HCT116 (cell line): ENCODE results near the gene DIP2B. TPM values are rescaled to one million over a fixed set of nuclear protein-coding genes. Genes with fewer than 3 reads are reported as not detected.

Experiments
- ATAC-seq: fragments of 200-7000 bp; cut with Tn5 transposase; 2 replicates; pipeline ENCODE4 v1.9.1; 2020; ENCODE audit warnings: mild to moderate bottlenecking, moderate library complexity
- BruUV-seq: library from RNA; stranded (reverse); fragments of 400-500 nt; replicated peaks from 2 replicates; lab custom pipeline; 2021; lab: Mats Ljungman, UMichigan
- CTCF ChIA-PET: fragments of 300-600 bp; sonication (Branson Sonifier 250); formaldehyde crosslinking; loops from one replicate; lab custom pipeline; 2021; ENCODE audit warnings: antibody characterized with exemption; lab: Charles Lee
- POLR2A ChIA-PET: fragments of 300-600, 350-600 bp; sonication (Branson Sonifier 250); formaldehyde crosslinking; loops from one replicate; lab custom pipeline; 2021; ENCODE audit warnings: antibody characterized with exemption; lab: Charles Lee
- RAD21 ChIA-PET, 2 experiments: fragments of 300-600 bp; sonication (Branson Sonifier 250); formaldehyde crosslinking; loops; one replicate each; lab custom pipeline; 2023; ENCODE audit warnings: low total read pairs in 2 of 2; ENCODE audit not compliant: uncharacterized antibody in 2 of 2, unreplicated experiment in 2 of 2, low non-redundant PET in 1 of 2; lab: Charles Lee
- DNase-seq: peaks from one replicate; pipeline ENCODE4 v3.0.0-alpha.2; 2010; ENCODE audit warnings: low read depth, low spot score
- H2AFZ ChIP-seq: fragments of 200-600 bp; shearing (Covaris generic), sonication (generic); 2 replicates; pipeline ENCODE4 v1.6.1; 2017; ENCODE audit warnings: low read depth, mixed run types, mixed read lengths, antibody characterized with exemption, low read length; ENCODE audit not compliant: poor library complexity, severe bottlenecking
- H3K27ac ChIP-seq: 2 replicates; pipeline ENCODE4 v1.5.1; 2012; ENCODE audit warnings: low read depth, low read length
- H3K27me3 ChIP-seq: fragments of 200-600 bp; sonication (generic); 2 replicates; pipeline ENCODE4 v1.6.1; 2016; ENCODE audit warnings: mixed run types, low read length, mixed read lengths; ENCODE audit not compliant: insufficient read depth
- H3K36me3 ChIP-seq, 2 experiments: fragments of 200-500 bp in 1 of 2; fragments of 200-600 bp in 1 of 2; sonication (Bioruptor generic) in 1 of 2; sonication (generic) in 1 of 2; 2 replicates each; pipeline versions ENCODE4 v1.5.1 to v1.6.1; 2014 to 2016; ENCODE audit warnings: low read length in 2 of 2, inconsistent platforms in 1 of 2, mixed read lengths in 1 of 2, mixed run types in 1 of 2; ENCODE audit not compliant: insufficient read depth in 2 of 2, control insufficient read depth in 1 of 2
- H3K4me1 ChIP-seq, 2 experiments: fragments of 200-600 bp in 1 of 2; sonication (generic) in 1 of 2; 2 replicates each; pipeline versions ENCODE4 v1.5.1 to v1.6.1; 2012 to 2017; ENCODE audit warnings: low read length in 2 of 2, inconsistent platforms in 1 of 2, mild to moderate bottlenecking in 1 of 2, mixed read lengths in 1 of 2, mixed run types in 1 of 2, moderate library complexity in 1 of 2; ENCODE audit not compliant: insufficient read depth in 2 of 2, control insufficient read depth in 1 of 2
- H3K4me2 ChIP-seq: fragments of 200-600 bp; sonication (generic); 2 replicates; pipeline ENCODE4 v1.6.1; 2017; ENCODE audit warnings: mixed run types, low read length, mixed read lengths
- H3K4me3 ChIP-seq, 2 experiments: fragments of 200-600 bp in 1 of 2; sonication (generic) in 1 of 2; replicated peaks in 1 of 2; 2 replicates each; pipeline ENCODE4 v1.5.1; 2011 to 2016; ENCODE audit warnings: low read length in 2 of 2, control low read depth in 1 of 2, low read depth in 1 of 2, mild to moderate bottlenecking in 1 of 2, mixed read lengths in 1 of 2, mixed run types in 1 of 2
- H3K79me2 ChIP-seq: fragments of 200-600 bp; sonication (generic); 2 replicates; pipeline ENCODE4 v1.6.1; 2017; ENCODE audit warnings: mild to moderate bottlenecking, mixed run types, low read length, moderate library complexity, mixed read lengths; ENCODE audit not compliant: insufficient read depth
- H3K9ac ChIP-seq: fragments of 200-600 bp; sonication (generic); 2 replicates; pipeline ENCODE4 v1.6.1; 2016; ENCODE audit warnings: low read length, mixed read lengths
- H3K9me2 ChIP-seq: fragments of 200-600 bp; sonication (generic), shearing (Covaris generic); 2 replicates; pipeline ENCODE4 v1.6.1; 2017; ENCODE audit warnings: mixed run types, mild to moderate bottlenecking, moderate library complexity; ENCODE audit not compliant: insufficient read depth
- H3K9me3 ChIP-seq, 2 experiments: fragments of 200-500 bp in 1 of 2; fragments of 200-600 bp in 1 of 2; sonication (Bioruptor generic) in 1 of 2; sonication (generic) in 1 of 2; 2 replicates each; pipeline ENCODE4 v1.6.1; 2014 to 2017; ENCODE audit warnings: low read length in 2 of 2, mixed read lengths in 2 of 2, inconsistent platforms in 1 of 2, low read depth in 1 of 2, mild to moderate bottlenecking in 1 of 2, mixed run types in 1 of 2, moderate library complexity in 1 of 2; ENCODE audit not compliant: control insufficient read depth in 1 of 2, insufficient read depth in 1 of 2
- H4K20me1 ChIP-seq: fragments of 200-600 bp; sonication (generic), shearing (Covaris generic); 2 replicates; pipeline ENCODE4 v1.6.1; 2017; ENCODE audit warnings: mixed run types, mild to moderate bottlenecking, moderate library complexity; ENCODE audit not compliant: insufficient read depth
- ATF3 ChIP-seq: IDR thresholded peaks from 2 replicates; pipeline ENCODE4 v1.6.1; 2012
- CBX3 ChIP-seq: IDR thresholded peaks from 2 replicates; pipeline ENCODE4 v1.6.1; 2012; ENCODE audit warnings: low read depth
- CEBPB ChIP-seq: IDR thresholded peaks from 2 replicates; pipeline ENCODE4 v1.6.1; 2012; ENCODE audit warnings: low read depth
- EGR1 ChIP-seq: IDR thresholded peaks from 2 replicates; pipeline ENCODE4 v1.6.1; 2012; ENCODE audit warnings: low read depth
- ELF1 ChIP-seq: IDR thresholded peaks from 2 replicates; pipeline ENCODE4 v1.6.1; 2012; ENCODE audit warnings: low read depth, borderline replicate concordance
- EZH2 ChIP-seq: fragments of 200-600 bp; sonication (generic); IDR thresholded peaks from 2 replicates; pipeline ENCODE4 v1.6.1; 2017; ENCODE audit warnings: antibody characterized with exemption, mixed run types
- EZH2phosphoT487 ChIP-seq: fragments of 200-600 bp; IDR thresholded peaks from 2 replicates; pipeline ENCODE4 v1.6.1; 2018; ENCODE audit warnings: antibody characterized with exemption, borderline replicate concordance
- FOSL1 ChIP-seq: IDR thresholded peaks from 2 replicates; pipeline ENCODE4 v1.6.1; 2012; ENCODE audit warnings: low read depth
- JUND ChIP-seq: IDR thresholded peaks from 2 replicates; pipeline ENCODE4 v1.6.1; 2012
- POLR2A ChIP-seq: IDR thresholded peaks from 2 replicates; pipeline ENCODE4 v1.7.0; 2011; ENCODE audit warnings: borderline replicate concordance; ENCODE audit not compliant: insufficient read depth, insufficient read length; ENCODE audit errors: extremely low read depth
- RAD21 ChIP-seq: IDR thresholded peaks from 2 replicates; pipeline ENCODE4 v1.6.1; 2012; ENCODE audit warnings: low read depth, mild to moderate bottlenecking
- SIN3A ChIP-seq: IDR thresholded peaks from 2 replicates; pipeline ENCODE4 v1.6.1; 2012; ENCODE audit warnings: low read depth
- SP1 ChIP-seq: IDR thresholded peaks from 2 replicates; pipeline ENCODE4 v1.6.1; 2012; ENCODE audit warnings: low read depth
- YY1 ChIP-seq: IDR thresholded peaks from 2 replicates; pipeline ENCODE4 v1.6.1; 2011; ENCODE audit warnings: low read length, low read depth, moderate library complexity, mild to moderate bottlenecking; ENCODE audit not compliant: insufficient replicate concordance; ENCODE audit errors: extremely low read depth
- ZFX ChIP-seq: fragments of 450-650 bp; IDR thresholded peaks from 2 replicates; pipeline ENCODE4 v1.6.1; 2017
- ZNF274 ChIP-seq: fragments of 200-500 bp; sonication (Bioruptor generic); IDR thresholded peaks from 2 replicates; pipeline ENCODE4 v1.6.1; 2014; ENCODE audit warnings: mild to moderate bottlenecking, low read depth, low read length, inconsistent platforms
- intact Hi-C: fragments of 100-400 bp; cut with micrococcal nuclease; formaldehyde crosslinking; loops from 2 replicates; pipeline ENCODE4 v1.10.0; 2022
- total RNA-seq: library from RNA; stranded (reverse); gene quantifications from one replicate; pipeline ENCODE4 v1.2.1, GENCODE V29; 2021; ENCODE audit not compliant: unreplicated experiment
- TF ChIP-seq, protein P1 (sequence below): IDR thresholded peaks from 2 replicates; pipeline ENCODE4 v1.6.1; 2011; ENCODE audit warnings: mild to moderate bottlenecking, low read length, moderate library complexity; ENCODE audit not compliant: insufficient replicate concordance; ENCODE audit errors: extremely low read depth
- TF ChIP-seq, protein P2 (sequence below): IDR thresholded peaks from 2 replicates; pipeline ENCODE4 v1.6.1; 2012
- TF ChIP-seq, protein P3 (sequence below): IDR thresholded peaks from 2 replicates; pipeline ENCODE4 v1.6.1; 2012; ENCODE audit warnings: low read depth
- TF ChIP-seq, protein P4 (sequence below), 3 experiments: fragments of 200-600 bp in 1 of 3; sonication (generic) in 1 of 3; IDR thresholded peaks in 2 of 3; conservative IDR thresholded peaks in 1 of 3; 2 replicates each; pipeline ENCODE4 v1.5.1; 2012 to 2017; ENCODE audit warnings: low read depth in 2 of 3, low read length in 2 of 3, antibody characterized with exemption in 1 of 3, borderline replicate concordance in 1 of 3, control low read depth in 1 of 3, mild to moderate bottlenecking in 1 of 3, mixed read lengths in 1 of 3, mixed run types in 1 of 3, moderate library complexity in 1 of 3; ENCODE audit not compliant: insufficient read depth in 1 of 3

Gene DIP2B
- total RNA-seq, 1 experiment from 2014 or later: 32.3 TPM

- no peak for DNase-seq
- Histone ChIP-seq H3K79me2 (peaks cover 68% of the 10 kb centered on the region), H3K4me3 (no peak overlapping the region), H3K4me2 (no peak overlapping the region), H3K9me3 (no peaks in the 10 kb centered on the region), H3K4me1 (peaks cover 0 to 10% of the 10 kb centered on the region in 2 experiments; a peak in 1 of 4 replicates), H3K9ac (no peak overlapping the region)
- intact Hi-C loops: no loop called here
- CTCF ChIA-PET: no interaction called here
- RAD21 ChIA-PET: no interaction called here
- no peak for TF ChIP-seq EZH2phosphoT487
- TF ChIP-seq CBX3: no peak
- no peak for TF ChIP-seq EGR1
- no peak for TF ChIP-seq SP1
- TF ChIP-seq SIN3A: no peak
- TF ChIP-seq EZH2: no peak
- TF ChIP-seq JUND: no peak
- TF ChIP-seq ATF3: no peak
- no peak for TF ChIP-seq CEBPB
- TF ChIP-seq, protein P1, sequence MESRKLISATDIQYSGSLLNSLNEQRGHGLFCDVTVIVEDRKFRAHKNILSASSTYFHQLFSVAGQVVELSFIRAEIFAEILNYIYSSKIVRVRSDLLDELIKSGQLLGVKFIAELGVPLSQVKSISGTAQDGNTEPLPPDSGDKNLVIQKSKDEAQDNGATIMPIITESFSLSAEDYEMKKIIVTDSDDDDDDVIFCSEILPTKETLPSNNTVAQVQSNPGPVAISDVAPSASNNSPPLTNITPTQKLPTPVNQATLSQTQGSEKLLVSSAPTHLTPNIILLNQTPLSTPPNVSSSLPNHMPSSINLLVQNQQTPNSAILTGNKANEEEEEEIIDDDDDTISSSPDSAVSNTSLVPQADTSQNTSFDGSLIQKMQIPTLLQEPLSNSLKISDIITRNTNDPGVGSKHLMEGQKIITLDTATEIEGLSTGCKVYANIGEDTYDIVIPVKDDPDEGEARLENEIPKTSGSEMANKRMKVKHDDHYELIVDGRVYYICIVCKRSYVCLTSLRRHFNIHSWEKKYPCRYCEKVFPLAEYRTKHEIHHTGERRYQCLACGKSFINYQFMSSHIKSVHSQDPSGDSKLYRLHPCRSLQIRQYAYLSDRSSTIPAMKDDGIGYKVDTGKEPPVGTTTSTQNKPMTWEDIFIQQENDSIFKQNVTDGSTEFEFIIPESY: no peak
- TF ChIP-seq YY1: no peak
- no peak for TF ChIP-seq ZFX
- TF ChIP-seq, protein P2, sequence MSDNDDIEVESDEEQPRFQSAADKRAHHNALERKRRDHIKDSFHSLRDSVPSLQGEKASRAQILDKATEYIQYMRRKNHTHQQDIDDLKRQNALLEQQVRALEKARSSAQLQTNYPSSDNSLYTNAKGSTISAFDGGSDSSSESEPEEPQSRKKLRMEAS: no peak
- TF ChIP-seq, protein P3, sequence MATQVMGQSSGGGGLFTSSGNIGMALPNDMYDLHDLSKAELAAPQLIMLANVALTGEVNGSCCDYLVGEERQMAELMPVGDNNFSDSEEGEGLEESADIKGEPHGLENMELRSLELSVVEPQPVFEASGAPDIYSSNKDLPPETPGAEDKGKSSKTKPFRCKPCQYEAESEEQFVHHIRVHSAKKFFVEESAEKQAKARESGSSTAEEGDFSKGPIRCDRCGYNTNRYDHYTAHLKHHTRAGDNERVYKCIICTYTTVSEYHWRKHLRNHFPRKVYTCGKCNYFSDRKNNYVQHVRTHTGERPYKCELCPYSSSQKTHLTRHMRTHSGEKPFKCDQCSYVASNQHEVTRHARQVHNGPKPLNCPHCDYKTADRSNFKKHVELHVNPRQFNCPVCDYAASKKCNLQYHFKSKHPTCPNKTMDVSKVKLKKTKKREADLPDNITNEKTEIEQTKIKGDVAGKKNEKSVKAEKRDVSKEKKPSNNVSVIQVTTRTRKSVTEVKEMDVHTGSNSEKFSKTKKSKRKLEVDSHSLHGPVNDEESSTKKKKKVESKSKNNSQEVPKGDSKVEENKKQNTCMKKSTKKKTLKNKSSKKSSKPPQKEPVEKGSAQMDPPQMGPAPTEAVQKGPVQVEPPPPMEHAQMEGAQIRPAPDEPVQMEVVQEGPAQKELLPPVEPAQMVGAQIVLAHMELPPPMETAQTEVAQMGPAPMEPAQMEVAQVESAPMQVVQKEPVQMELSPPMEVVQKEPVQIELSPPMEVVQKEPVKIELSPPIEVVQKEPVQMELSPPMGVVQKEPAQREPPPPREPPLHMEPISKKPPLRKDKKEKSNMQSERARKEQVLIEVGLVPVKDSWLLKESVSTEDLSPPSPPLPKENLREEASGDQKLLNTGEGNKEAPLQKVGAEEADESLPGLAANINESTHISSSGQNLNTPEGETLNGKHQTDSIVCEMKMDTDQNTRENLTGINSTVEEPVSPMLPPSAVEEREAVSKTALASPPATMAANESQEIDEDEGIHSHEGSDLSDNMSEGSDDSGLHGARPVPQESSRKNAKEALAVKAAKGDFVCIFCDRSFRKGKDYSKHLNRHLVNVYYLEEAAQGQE: no peak
- no peak for TF ChIP-seq RAD21
- TF ChIP-seq, protein P4, sequence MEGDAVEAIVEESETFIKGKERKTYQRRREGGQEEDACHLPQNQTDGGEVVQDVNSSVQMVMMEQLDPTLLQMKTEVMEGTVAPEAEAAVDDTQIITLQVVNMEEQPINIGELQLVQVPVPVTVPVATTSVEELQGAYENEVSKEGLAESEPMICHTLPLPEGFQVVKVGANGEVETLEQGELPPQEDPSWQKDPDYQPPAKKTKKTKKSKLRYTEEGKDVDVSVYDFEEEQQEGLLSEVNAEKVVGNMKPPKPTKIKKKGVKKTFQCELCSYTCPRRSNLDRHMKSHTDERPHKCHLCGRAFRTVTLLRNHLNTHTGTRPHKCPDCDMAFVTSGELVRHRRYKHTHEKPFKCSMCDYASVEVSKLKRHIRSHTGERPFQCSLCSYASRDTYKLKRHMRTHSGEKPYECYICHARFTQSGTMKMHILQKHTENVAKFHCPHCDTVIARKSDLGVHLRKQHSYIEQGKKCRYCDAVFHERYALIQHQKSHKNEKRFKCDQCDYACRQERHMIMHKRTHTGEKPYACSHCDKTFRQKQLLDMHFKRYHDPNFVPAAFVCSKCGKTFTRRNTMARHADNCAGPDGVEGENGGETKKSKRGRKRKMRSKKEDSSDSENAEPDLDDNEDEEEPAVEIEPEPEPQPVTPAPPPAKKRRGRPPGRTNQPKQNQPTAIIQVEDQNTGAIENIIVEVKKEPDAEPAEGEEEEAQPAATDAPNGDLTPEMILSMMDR (IDR thresholded peaks at IDR 0.05 in 2 of 3, conservative IDR thresholded peaks at IDR 0.05 in 1 of 3; ENCODE audit: borderline replicate concordance in 1 of 3, insufficient read depth in 1 of 3, low read depth in 2 of 3, low read length in 2 of 3): no peak
- TF ChIP-seq POLR2A: no peak
- no peak for TF ChIP-seq ZNF274
- no peak for TF ChIP-seq FOSL1
- no peak for TF ChIP-seq ELF1
- TF ChIP-seq, all 23 proteins: peak for 0
- Histone ChIP-seq H4K20me1 (no peaks in the 10 kb centered on the region), H3K36me3 (no peaks in the 10 kb centered on the region), H3K27ac (no peak overlapping the region), H2AFZ (no peak overlapping the region), H3K27me3 (no peaks in the 10 kb centered on the region), H3K9me2 (no peaks in the 10 kb centered on the region)
- no peak for ATAC-seq
- POLR2A ChIA-PET: no interaction called here
- BruUV-seq: no TSS peak
Measured at GRCh38 chr12:50573271-50573670, 68.5 kb downstream of the DIP2B start.
